Activated CD4-positive, alpha-beta T cell treated with anti-CD3 and anti-CD28 coated beads for 4 hours (primary cell): ENCODE measurements around the gene TFF1.
A peak's percentile ranks its signal among the peaks of the same experiment; 100 is the strongest.

Experiments
- DNase-seq, 2 donors: peaks; one replicate each; pipeline ENCODE4 v3.0.0-alpha.2; 2020

The TFF1 gene

DNA sequence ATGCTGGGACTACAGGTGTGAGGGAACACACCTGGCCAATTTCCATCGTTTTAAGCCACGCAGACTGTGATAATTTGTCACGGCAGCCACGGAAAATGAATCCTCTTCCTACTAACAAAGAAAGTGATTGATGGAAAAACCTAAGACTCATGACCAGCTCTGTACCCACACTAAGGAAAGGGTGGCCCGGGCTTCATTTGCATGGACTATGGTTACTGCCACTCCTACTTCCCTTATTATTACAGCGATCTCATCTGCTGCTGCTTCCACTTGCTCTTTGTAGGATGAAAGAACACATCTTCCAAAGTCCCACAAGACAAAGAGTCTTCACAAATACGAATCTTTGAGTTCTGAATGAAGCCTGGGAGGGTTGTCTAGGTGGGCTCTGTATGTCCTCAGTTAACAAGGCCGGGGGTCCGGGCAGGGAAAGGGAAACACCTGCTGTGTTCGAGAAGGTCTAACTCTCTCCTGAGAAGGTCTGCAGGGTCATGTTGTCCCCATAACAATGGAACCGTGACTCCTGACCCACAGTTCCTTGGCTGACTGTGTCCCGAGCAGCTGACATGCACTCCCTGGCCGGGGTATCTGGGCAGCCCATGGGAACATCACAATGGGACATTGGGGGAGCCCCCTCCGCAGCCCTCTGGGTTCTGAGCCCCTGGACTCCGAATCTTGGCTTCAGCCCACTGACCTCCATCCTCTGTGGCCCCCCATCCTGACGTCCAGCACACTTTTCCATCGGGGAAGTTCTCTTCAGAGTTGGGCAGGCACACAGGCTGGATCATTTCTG, 13.3 kb upstream of the TFF1 start:
- no peak for DNase-seq

DNA sequence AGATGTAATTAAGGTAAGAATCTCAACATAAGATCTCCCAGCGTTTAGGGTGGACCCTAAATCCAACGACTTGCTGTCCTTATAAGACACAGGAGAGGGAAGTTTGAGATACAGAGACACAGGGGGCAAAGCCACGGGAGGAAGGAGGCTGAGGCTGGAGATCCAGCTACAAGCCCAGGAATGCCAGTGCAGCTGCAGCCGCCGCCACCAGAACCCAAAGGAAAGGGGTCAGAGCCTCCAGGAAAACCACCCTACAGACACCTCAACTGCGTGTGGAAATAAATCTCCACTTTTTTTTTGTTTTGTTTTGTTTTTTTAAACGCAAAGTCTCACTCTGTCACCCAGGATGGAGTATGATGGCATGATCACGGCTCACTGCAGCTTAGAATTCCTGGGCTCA, 12.1 kb upstream of the TFF1 start:
- no peak for DNase-seq

DNA sequence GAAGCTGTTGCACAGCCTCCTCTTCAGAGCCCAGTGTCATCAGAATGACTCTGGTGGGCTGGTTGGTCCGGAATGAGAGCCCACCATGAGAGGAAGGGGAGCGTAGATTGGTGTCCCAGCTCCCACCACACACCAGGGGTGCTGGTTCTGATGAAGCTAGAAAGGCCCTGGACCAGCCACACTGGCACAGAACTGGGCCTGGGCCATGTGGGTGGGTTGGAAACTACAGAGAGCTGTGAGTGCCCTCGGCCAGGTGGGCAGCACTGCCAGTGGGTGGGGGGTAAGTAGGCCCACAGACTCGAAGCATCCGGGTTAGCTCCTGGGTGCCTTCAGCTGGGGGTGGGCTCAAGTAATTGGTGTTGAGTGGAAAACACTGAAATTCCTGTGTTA, 11.6 kb upstream of the TFF1 start:
- no peak for DNase-seq

DNA sequence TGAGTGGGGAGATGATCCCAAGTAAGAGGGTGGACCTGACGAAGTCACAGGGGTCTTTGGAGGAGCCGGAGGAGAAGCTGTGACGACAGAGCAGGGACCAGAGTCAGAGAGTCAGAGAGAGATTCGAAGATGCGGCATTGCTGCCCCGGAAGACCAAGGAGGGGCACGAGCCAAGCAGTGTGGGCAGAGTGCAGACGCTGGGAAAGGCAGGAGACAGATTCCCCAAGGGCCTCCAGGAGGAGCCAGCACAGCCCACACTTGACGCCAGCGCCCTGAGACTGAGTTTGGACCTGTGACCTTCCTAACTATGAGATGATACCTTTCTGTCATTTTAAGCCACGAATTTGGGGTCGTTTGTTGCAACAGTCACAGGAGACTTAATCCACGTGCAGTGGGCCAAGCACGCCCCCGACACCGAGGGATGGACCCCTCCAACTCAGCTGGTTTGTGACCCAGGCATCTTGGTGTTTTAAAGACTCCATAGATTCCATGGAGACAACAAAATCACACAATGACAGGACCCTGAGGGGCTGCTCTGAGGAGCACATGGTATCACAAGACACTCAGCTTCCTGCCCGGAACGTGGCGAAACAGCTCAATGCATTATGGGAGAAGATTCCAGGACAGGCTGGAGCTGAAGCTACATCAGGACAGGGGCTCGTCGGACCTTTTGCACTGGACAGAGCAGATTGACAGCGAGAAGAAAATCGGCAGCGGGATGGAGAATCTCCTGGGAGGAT, 11.0 kb upstream of the TFF1 start:
- DNase-seq = no peak

DNA sequence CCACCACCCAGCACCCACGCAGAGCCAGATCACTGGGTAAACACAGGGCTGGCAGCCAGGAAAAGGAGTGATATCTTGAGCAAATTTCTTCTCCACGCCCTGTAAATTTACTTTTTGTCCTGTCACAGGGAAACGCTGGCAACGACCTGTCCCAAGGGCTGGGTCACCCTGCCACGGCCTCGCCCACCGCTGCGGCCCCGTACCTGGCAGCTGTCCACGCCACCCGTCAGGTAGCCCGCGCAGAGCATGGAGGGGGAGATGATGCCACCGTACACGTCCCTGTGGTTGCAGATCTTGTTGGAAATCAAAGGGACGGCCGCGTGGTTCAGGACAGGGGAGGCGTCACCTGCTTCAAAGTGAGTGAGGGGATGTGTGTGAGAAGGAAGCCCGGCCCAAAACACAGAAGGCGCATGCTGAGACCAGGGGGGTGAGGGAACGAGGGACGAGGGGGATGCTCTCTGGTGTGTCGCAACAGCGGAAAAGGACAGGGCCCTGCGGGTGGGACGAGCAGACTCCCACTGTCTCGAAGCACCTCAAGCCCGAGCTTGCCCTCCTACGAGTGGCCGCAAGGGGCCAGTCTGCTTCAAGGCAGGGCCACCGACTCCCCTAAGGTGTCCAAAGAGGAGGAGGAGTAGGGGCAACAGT, 10.1 kb upstream of the TFF1 start:
- DNase-seq = no peak

DNA sequence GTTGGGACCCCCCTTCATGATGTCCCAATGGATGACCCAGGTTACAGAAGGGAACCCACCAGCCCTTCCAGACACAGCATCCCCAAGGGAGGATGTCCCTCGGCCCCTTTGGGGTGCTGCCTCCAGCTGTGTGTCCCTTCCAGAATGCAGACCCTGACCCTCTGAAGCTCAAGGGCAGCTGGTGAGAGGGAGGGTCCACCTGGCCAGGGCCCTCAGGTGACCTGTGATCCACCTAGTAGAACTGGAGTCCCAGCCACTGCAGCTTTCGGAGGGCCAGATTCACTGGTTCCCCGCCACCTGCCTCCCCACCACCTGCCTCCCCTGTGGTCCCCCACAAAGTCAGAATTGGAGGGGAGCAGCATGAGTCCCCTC, 9.6 kb upstream of the TFF1 start:
- DNase-seq = no peak

DNA sequence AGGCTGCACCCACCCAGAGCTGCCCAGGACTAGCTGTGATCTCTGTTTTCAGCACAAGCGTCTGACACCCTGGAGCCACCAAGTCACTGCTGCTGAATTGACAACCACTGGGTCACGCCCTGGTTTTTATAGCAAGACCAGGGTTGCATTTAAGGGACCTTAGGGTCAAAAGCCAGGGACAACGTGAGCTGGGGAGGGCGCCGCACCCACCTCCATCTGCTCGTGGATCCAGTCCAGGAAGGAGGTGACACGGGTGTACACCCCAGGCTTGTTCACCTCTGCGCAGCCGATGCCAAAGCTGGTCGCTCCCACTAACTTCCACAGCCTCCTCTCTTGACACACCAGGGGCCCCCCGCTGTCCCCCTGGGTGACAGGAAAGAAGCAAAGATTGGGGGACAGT, 9.2 kb upstream of the TFF1 start:
- no peak for DNase-seq

DNA sequence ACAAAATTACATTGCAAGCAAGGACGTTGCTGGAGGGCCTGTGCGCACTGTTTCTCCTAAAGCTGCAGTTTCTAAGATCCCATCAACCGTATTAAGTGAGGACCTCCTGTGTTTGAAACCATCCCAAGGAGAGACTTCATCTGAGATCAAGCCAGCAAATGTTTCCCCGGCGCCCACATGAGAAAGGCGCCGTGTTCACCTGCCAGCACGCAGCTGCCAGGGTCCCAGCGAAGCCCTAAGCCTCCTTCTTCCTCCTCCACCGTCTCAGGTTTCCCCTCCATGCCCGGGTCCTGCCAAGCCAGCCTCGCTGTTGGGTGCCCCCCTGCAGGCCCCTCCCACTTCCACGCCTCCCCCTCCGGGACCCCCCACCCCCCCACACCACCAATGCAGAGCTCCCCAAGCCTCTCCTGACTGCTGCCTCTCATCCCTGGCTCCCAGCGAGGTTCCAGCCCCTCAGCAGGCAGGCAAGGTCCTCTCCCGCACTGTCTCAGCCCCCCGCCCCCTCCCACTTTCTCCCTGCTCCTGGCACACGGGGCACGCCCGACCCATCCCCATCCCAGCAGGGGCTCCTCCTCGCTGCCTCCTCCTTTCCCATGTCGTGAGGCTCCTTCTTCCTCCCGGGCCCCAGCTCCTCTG, 8.6 kb upstream of the TFF1 start:
- DNase-seq = no peak

DNA sequence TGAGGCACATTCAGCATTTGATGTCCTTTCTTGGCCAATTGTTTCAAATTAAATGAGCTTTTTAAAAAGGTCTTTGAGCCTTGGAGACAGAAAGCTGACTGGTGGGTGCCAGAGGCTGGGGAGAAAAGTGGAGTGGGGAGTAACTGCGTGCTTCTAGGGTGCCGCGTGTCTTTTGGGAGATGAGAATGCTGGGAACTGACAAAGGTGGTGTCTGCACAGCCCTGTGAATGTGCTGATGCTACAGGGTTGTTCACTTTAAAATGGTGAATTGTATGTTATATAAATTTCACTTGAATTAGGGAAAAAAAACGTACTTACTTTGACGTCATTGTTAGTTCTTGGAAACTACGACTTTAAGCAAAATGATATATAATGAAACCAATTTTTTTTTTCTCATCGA, 8.1 kb upstream of the TFF1 start:
- DNase-seq = no peak

DNA sequence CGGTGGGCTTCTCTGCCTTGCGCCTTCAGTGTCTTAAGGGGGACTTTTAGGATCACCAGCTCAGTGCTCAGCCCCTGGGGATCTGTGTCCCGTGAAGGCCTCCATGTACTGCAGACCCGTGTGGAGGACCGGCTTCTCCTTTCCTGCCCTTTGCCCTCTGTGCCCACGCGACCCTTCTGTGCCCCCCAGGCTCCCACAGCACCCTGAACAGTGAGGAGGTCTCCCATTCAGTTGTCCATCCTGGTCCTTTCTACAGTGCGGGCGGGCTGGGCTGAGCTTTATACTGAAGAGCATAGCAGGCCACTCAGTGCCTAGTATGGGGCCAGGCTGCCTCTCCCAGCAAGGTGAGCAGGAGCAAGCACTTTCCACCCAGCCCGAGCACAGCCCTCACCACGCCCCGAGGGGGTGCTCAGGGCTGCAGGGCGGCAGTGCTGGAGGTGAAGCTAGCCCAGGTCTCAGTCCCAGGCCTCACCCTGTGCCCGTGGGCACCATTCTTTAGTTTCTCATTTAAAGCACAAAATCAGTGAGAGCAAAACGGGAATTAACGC, 7.6 kb upstream of the TFF1 start:
- DNase-seq = no peak

DNA sequence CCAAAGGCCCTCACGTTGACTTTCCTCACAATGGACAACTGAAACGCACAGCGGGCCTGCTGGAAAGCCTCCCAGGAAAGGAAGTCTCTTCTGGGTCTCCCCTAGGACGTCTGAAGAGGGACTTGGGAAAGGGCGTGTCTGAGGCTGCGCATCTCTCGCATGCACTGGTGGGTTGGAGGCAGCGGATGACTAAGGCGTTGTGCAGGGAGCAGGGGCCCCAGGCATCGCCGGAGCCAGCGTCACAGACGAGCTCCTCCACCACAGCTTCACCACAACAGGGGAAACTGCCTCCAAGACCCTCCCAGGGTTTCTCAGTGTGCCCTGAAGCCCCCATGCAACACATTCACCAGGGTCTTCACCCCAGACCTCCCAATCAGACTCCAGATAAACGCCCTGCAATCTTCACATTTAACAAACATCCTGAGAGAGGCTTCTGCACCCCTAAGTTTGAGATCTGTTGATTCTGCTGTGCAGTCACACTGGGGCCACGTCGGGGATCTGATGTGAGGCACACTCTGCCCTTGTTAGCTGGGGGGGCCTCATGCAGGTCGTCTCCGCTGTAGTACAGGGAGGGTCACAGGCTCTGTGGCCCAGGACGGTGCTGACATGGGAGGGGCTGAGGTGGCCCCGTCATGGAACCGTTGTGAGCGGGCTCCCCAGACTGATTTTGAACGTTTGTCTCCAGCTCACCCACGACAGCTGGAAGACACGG, 7.0 kb upstream of the TFF1 start:
- peak in 1 of 2 donors; percentile 8 for DNase-seq

DNA sequence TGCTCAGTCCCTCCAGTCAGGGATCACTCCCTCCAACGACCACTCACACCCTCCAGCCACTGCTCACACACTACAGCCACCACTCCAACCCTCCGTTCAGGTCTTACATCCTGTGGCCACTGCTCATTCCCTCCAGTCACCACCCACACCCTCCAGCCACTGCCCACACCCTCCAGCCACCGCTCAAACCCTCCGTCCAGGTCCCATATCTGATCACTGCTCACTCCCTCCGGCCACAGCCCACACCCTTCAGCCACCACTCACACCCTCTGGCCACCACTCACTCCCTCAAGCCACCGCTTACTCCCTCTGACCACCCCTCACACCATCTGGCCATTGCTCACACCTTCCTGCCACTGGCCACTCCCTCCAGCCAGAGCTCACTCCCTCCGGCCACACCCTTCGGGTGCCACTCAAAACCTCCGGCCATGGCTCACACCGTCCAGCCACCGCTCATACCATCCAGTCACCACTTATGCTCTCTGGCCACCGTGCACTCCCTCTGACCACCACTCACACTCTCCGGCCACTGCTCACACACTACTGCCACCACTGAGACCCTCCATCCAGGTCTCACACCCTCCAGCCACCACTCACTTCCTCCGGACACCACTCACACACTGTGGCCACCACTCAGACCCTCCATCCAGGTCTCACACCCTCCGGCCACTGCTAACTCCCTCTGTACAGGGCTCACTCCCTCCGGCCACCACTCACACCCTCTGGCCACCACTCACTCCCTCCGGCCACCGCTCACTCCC, 4.7 kb upstream of the TFF1 start:
- DNase-seq = no peak

DNA sequence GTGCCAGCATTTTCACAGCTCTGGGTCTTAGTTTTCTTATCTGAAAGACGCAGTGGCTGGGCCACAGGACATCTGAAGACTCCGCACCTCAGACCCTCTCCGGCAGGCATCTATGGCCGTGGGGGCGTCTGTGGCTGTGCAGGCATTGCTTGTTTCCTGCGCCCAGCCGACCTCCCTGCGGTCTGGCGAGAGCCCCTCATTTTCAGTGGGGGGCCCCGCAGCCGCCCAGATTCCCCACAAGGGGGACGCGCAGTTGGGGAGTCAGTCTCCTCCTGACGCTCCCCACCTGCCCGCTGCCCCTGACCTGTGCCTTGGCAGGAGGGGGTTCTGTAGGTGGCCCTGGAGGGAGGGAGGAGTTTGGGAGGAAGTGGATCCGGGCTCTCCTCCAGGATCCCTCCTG, 3.5 kb upstream of the TFF1 start:
- no peak for DNase-seq

DNA sequence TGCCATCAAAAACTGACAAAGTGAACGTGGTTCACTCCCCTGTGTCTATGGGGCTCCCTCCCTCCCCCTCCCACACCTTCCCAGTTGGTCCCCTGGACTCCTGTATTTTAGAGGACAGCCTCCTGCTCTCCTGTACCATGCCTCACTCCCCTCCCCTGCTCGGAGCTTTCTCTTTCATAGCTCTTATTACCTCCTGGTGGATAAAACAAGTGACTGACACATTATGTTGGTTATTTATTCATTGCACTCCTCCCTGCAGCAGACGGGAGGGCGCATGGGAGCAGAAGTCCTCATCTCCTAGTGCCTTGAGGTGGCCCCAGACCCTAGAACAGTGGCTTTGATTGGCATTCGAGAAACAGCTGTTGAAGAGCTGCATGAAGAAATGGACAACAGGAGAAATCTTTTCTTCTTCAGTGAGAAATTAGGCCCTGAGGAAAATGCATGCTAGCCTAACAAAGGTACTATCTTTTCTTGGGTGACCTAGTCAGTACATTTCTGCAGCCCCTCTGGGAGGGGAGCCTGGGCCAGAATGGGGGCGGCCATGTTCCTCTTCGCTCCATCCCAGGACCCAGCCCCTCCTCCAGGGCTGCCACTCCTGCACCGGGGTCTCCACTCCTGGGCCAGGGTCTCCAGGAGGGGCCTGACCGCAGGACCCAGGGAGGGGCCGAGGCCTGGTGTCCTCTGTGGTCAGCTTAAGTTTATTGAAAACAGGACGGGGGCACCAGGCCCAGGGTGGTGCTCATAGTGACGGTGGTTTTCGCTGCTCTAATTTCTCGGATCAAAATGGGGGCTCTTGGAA, 1.2 kb upstream of the TFF1 start:
- no peak for DNase-seq

DNA sequence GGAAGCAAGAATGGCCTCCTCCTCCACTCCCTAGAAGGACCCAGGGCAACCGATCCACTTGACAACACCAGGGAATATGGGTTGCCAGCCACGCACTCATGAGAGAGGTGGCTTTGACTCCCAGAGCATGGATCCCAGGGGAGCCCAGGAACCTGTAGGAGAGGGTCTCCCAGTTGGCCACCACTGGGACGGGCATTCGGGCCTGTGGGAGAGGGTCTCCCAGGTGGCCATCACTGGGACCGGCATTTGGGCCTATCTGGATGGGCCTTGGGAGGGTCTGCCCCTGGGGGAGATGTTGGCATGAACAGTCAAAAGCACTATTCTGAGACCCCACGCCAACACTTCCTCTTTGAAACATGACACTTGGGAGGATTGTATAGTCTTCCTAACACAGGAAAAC, 565 bp downstream of the TFF1 start:
- DNase-seq = no peak

DNA sequence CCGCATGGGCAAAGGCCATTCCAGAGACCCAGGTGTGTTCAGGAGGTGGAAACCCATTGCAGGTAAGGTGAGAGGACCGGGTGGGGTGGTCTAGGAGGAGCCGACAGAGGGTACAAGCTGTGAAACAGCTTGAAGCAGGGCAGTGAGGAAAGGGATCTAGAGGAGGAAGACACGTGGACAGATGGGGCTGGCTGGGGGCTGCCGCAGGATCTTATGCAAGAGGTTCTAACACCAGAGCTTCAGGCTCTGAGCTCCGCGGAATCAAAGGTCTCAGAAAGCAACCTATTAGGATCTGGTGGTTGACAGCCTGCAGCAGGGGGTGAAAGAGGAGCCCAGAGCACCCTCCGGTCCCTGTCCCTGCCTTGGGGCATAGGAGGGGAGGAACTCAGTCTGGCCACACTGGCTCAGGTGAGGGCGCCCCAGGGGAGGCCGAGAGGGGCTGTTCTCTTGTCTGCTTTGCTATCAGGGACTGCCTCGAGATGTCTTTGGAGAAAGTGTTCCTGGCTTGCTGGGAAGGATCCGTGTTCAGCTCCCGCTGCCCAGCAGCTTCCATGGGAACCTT, 1.9 kb downstream of the TFF1 start:
- no peak for DNase-seq

DNA sequence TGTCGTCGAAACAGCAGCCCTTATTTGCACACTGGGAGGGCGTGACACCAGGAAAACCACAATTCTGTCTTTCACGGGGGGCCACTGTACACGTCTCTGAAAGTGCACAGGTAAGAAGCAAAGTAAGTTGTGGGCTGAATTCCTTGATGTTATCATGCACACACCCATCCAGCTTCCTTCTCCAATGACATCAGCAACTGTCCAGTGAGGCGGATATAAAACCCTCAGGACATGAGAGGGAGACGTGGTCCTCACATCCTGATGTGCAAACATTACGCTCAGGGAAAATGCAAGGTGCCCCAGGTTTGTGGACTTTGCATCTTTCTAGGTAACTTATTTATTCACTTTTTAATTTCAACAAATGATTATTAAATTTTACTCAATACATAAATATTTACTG, 3.0 kb downstream of the TFF1 start:
- DNase-seq = no peak

DNA sequence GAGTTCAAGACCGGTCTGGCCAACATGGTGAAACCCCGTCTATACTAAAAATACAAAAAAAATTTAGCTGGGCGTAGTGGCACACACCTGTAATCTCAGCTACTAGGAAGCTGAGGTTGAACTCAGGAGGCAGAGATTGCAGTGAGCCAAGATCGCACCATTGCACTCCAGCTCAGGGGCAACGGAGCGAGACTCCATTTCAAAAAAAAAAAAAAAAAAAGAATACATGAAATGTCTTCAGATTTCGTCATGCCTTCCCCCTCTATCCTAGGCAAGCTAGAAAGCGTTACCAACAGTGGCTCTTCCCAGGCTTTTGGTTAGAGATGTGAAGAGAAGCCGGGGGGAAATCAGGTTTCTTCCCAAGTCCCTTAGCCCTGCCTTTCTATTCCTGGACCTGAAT, 3.6 kb downstream of the TFF1 start:
- DNase-seq = no peak

DNA sequence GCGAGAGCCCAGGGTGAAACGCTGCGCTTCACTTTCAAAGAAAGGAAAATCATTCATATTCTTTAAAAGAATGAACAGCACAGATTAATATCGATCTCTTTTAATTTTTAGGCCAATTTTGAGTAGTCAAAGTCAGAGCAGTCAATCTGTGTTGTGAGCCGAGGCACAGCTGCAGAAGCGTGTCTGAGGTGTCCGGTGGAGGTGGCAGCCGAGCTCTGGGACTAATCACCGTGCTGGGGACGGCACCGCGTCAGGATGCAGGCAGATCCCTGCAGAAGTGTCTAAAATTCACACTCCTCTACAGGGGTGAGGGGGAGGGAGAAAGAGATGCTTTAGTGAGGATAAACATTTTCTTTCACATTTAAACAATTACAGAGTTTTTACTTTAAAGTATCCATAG, 4.1 kb downstream of the TFF1 start:
- no peak for DNase-seq

DNA sequence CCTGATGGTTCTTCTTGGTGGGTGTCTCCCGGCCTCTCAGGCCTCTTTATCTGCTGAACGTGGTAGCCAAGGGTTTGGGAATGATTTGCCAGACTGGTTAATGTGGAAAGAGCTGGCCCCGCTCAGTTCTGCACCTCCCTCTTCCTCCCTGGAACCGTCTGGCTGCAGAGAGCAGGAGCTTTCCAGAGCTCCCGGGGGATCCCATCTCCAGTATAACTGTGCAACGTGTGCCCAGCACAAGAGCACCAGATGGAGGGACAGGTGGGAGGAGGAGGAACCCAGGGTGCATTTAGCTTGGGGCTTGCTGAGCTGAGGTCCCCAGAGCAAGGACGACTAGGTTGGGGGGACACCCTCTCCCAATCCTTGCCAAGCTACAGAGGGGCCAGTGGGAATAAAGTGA, 5.0 kb downstream of the TFF1 start:
- no peak for DNase-seq

DNA sequence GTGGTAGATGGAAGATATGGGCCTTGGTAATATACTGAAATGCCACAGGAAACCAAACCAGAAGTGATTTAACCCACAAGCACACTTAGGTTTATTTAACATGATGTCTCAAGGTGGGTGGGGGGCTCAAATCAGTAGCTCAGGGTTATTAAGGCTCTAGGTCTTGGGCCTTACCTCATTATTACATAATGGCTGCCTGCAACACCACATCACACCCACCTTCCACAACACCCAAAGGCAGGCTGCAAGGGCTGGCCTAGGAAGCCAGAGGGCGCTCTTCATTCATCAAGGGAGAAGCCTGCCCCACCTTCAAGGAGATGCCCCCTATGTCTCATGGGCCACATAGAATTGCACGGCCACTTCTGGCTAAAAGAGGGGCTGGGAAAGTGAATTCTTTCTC, 6.0 kb downstream of the TFF1 start:
- DNase-seq = no peak
